CD4-positive, alpha-beta T cell (primary cell): Measurements from ENCODE around the gene CBY3. TPM values are rescaled to one million over a fixed set of nuclear protein-coding genes. Genes with fewer than 3 reads are reported as not detected.
A peak's percentile ranks its signal among the peaks of the same experiment; 100 is the strongest.
"Not testable (repeated sequence)": the region's sequence is repeated elsewhere in the genome, so short reads cannot be mapped to it uniquely, and the experiment has no call there.

Experiments used
- ATAC-seq: fragments of 200-7000 bp; cut with Tn5 transposase; one replicate; pipeline ENCODE4 v1.10.0; 2022; ENCODE audit warnings: mild to moderate bottlenecking; ENCODE audit not compliant: poor library complexity
- CTCF ChIA-PET: fragments of 350-600 bp; sonication (Branson Sonifier 250); formaldehyde crosslinking; loops from one replicate; lab custom pipeline; 2021; ENCODE audit warnings: antibody characterized with exemption, inconsistent platforms; lab: Charles Lee
- POLR2A ChIA-PET: fragments of 350-600 bp; sonication (Branson Sonifier 250); formaldehyde crosslinking; loops from one replicate; lab custom pipeline; 2021; ENCODE audit warnings: antibody characterized with exemption, inconsistent platforms; lab: Charles Lee
- DNase-seq, 14 experiments: peaks; one replicate each; pipeline ENCODE4 v3.0.0-alpha.2; 2013 to 2020; ENCODE audit warnings: mixed read lengths in 2 of 14
- H3K27ac ChIP-seq, 2 donors: one replicate each; pipeline versions ENCODE4 v1.5.1 to v1.7.0; 2013; ENCODE audit warnings: low read length in 2 of 2, low read depth in 1 of 2, mild to moderate bottlenecking in 1 of 2
- H3K27me3 ChIP-seq, 2 experiments: 1 replicate in 1 of 2; 2 replicates in 1 of 2; pipeline versions ENCODE4 v1.6.1 to v1.7.0; 2013; ENCODE audit warnings: low read length in 2 of 2, control low read depth in 1 of 2, mild to moderate bottlenecking in 1 of 2, moderate library complexity in 1 of 2; ENCODE audit not compliant: insufficient read depth in 2 of 2, control insufficient read depth in 1 of 2
- H3K36me3 ChIP-seq: one replicate; pipeline ENCODE4 v1.6.1; 2013; ENCODE audit warnings: low read length, control low read depth; ENCODE audit not compliant: insufficient read depth
- H3K4me1 ChIP-seq: one replicate; pipeline ENCODE4 v1.6.1; 2013; ENCODE audit warnings: low read length, control low read depth; ENCODE audit not compliant: insufficient read depth
- H3K4me3 ChIP-seq: one replicate; pipeline ENCODE4 v1.5.1; 2013; ENCODE audit warnings: mild to moderate bottlenecking, low read length, moderate library complexity
- H3K9me3 ChIP-seq, 2 experiments: 1 replicate in 1 of 2; 2 replicates in 1 of 2; pipeline versions ENCODE4 v1.6.1 to v1.7.0; 2013; ENCODE audit warnings: low read length in 2 of 2, mild to moderate bottlenecking in 2 of 2, control low read depth in 1 of 2, moderate library complexity in 1 of 2; ENCODE audit not compliant: control insufficient read depth in 1 of 2, insufficient read depth in 1 of 2
- H3K27ac Mint-ChIP-seq: one replicate; pipeline ENCODE4 v1.8.0; 2020; ENCODE audit warnings: mixed read lengths
- H3K27me3 Mint-ChIP-seq: one replicate; pipeline ENCODE4 v1.8.0; 2021; ENCODE audit warnings: mixed read lengths
- H3K36me3 Mint-ChIP-seq: one replicate; pipeline ENCODE4 v1.8.0; 2021; ENCODE audit warnings: low read depth, mixed read lengths
- H3K4me1 Mint-ChIP-seq: one replicate; pipeline ENCODE4 v1.8.0; 2021; ENCODE audit warnings: low read depth, mixed read lengths
- H3K4me3 Mint-ChIP-seq: one replicate; pipeline ENCODE4 v1.8.0; 2020; ENCODE audit warnings: mild to moderate bottlenecking, mixed read lengths
- H3K9me3 Mint-ChIP-seq: one replicate; pipeline ENCODE4 v1.8.0; 2020; ENCODE audit warnings: mixed read lengths
- CTCF ChIP-seq: fragments of 200-600 bp; IDR thresholded peaks from one replicate; pipeline ENCODE4 v1.8.0; 2022; ENCODE audit warnings: antibody characterized with exemption, mild to moderate bottlenecking
- intact Hi-C, 2 experiments: fragments of 100-400 bp; cut with DNase I in 1 of 2; cut with micrococcal nuclease in 1 of 2; formaldehyde crosslinking; loops; one replicate each; pipeline versions ENCODE4 v1.15.1 to v1.9.0; 2023 to 2025; cut with DNase I, micrococcal nuclease
- total RNA-seq, 174 experiments: library from RNA in 2 of 174; stranded (reverse) in 2 of 174; gene quantifications; one replicate each; pipeline ENCODE4 v1.2.3 and lab custom pipeline; 2021 to 2026

Gene CBY3
- total RNA-seq, 2 experiments from 2014 or later = 0.36 to 0.64 TPM

GRCh38 chr5:179697993-179698934, 17.4 kb upstream of the CBY3 start:
- peak; percentile 97 to 100 (median 98) for DNase-seq
- peaks cover 37% of the 10 kb centered on the region for H3K36me3 Mint-ChIP-seq
- H3K4me1 Mint-ChIP-seq = peaks cover 47% of the 10 kb centered on the region
- intact Hi-C loops = loop anchor here (1.0 to 10.0 kb wide), 7 partner anchors 19 to 1073 kb away; partner anchors contain the start of genes MAML1 (in 2 of the 2), CLK4 (in 1 of the 2) and HNRNPH1 (in 1 of the 2)
- H3K4me3 Mint-ChIP-seq = peak overlapping the region; percentile 95
- H3K4me3 ChIP-seq = peak overlapping the region; percentile 93
- peak overlapping the region; percentile 83 to 94 for H3K27ac ChIP-seq
- peaks cover 17% of the 10 kb centered on the region for H3K36me3 ChIP-seq
- peak; percentile 86 for ATAC-seq
- ChIA-PET CTCF (interaction anchor here (1.3 kb wide), 1 partner anchor 20 kb away, joined by 4 read pairs; no protein-coding TSS in a partner anchor), POLR2A (interaction anchor here (1.5 to 3.2 kb wide), 6 partner anchors 19 to 75 kb away, joined by 15 to 23 read pairs (median 18); partner anchors contain the start of genes HNRNPH1 and MAML1)
- H3K9me3 ChIP-seq = no peaks in the 10 kb centered on the region
- TF ChIP-seq CTCF = no peak
- H3K4me1 ChIP-seq = peaks cover 49% of the 10 kb centered on the region
- no peaks in the 10 kb centered on the region for H3K27me3 ChIP-seq
- no peaks in the 10 kb centered on the region for H3K9me3 Mint-ChIP-seq
- H3K27me3 Mint-ChIP-seq = no peaks in the 10 kb centered on the region
- H3K27ac Mint-ChIP-seq = peak overlapping the region; percentile 98

- H3K27me3 ChIP-seq, H3K9me3 Mint-ChIP-seq, DNase-seq, H3K27me3 Mint-ChIP-seq, H3K9me3 ChIP-seq, ATAC-seq: not testable (repeated sequence)
- H3K4me3 ChIP-seq = peak overlapping the region; percentile 78
- H3K36me3 Mint-ChIP-seq = peaks cover 34% of the 10 kb centered on the region
- H3K4me1 ChIP-seq = peaks cover 46% of the 10 kb centered on the region
- intact Hi-C loops = loop anchor here in 1 of 2 experiments (1.0 to 10.0 kb wide), 2 partner anchors 18 to 1073 kb away; partner anchors contain the start of gene CLK4
- H3K27ac Mint-ChIP-seq = peak overlapping the region; percentile 98
- H3K36me3 ChIP-seq = peaks cover 12% of the 10 kb centered on the region
- H3K27ac ChIP-seq = peak overlapping the region; percentile 83 to 89
- ChIA-PET CTCF (interaction anchor here (1.3 kb wide), 1 partner anchor 19 kb away, joined by 4 read pairs; no protein-coding TSS in a partner anchor), POLR2A (interaction anchor here (0.6 to 2.7 kb wide), 4 partner anchors 19 to 123 kb away, joined by 3 to 22 read pairs (median 18); partner anchors contain the start of genes HNRNPH1, MAML1 and SQSTM1)
- peak overlapping the region; percentile 95 for H3K4me3 Mint-ChIP-seq
- H3K4me1 Mint-ChIP-seq = peaks cover 46% of the 10 kb centered on the region
These were observed 16.7 kb upstream of the CBY3 start for GRCh38 chr5:179697543-179697942.

GRCh38 chr5:179697108-179697507, 16.3 kb upstream of the CBY3 start:
- ChIA-PET CTCF (interaction anchor here (1.3 kb wide), 1 partner anchor 18 kb away, joined by 4 read pairs; no protein-coding TSS in a partner anchor), POLR2A (interaction anchor here (0.6 to 2.7 kb wide), 4 partner anchors 18 to 124 kb away, joined by 3 to 22 read pairs (median 18); partner anchors contain the start of genes HNRNPH1, MAML1 and SQSTM1)
- Histone ChIP-seq H3K27ac (peak overlapping the region; percentile 83 to 89), H3K36me3 (peaks cover 9% of the 10 kb centered on the region), H3K9me3 (no peaks in the 10 kb centered on the region), H3K4me3 (no peak overlapping the region), H3K27me3 (no peaks in the 10 kb centered on the region), H3K4me1 (peaks cover 46% of the 10 kb centered on the region)
- peak overlapping the region; percentile 98 for H3K27ac Mint-ChIP-seq
- intact Hi-C loops = loop anchor here in 1 of 2 experiments (1.0 to 10.0 kb wide), 2 partner anchors 18 to 1072 kb away; partner anchors contain the start of gene CLK4
- H3K9me3 Mint-ChIP-seq = no peaks in the 10 kb centered on the region
- ATAC-seq (no peak), DNase-seq (no peak)
- H3K27me3 Mint-ChIP-seq = no peaks in the 10 kb centered on the region
- peaks cover 30% of the 10 kb centered on the region for H3K36me3 Mint-ChIP-seq
- no peak for TF ChIP-seq CTCF
- peak overlapping the region; percentile 95 for H3K4me3 Mint-ChIP-seq
- peaks cover 42% of the 10 kb centered on the region for H3K4me1 Mint-ChIP-seq
